ACC112 (cell line): ENCODE data around the gene NPRL2.

ENCODE experiments used
- H2AFZ ChIP-seq: fragments of 200-600 bp; sonication (generic); one replicate; pipeline ENCODE4 v1.6.0; 2017; ENCODE audit warnings: antibody characterized with exemption, low read length; ENCODE audit not compliant: unreplicated experiment
- H3K27ac ChIP-seq: fragments of 200-600 bp; sonication (generic); 2 replicates; pipeline ENCODE4 v1.5.1; 2014; ENCODE audit warnings: low read depth, mild to moderate bottlenecking, antibody characterized with exemption, low read length, moderate library complexity
- H3K27me3 ChIP-seq: fragments of 200-600 bp; sonication (generic); 2 replicates; pipeline ENCODE4 v1.6.1; 2014; ENCODE audit warnings: mild to moderate bottlenecking, antibody characterized with exemption, low read length, moderate library complexity, mixed read lengths; ENCODE audit not compliant: insufficient read depth
- H3K36me3 ChIP-seq: fragments of 200-600 bp; sonication (generic); 2 replicates; pipeline ENCODE4 v1.6.1; 2016; ENCODE audit warnings: mild to moderate bottlenecking, antibody characterized with exemption, low read length, moderate library complexity, mixed read lengths; ENCODE audit not compliant: insufficient read depth
- H3K4me1 ChIP-seq: fragments of 200-600 bp; sonication (generic); one replicate; pipeline ENCODE4 v1.6.1; 2016; ENCODE audit warnings: low read length, mixed read lengths; ENCODE audit not compliant: insufficient read depth, unreplicated experiment, control insufficient read depth
- H3K4me3 ChIP-seq: fragments of 200-600 bp; sonication (generic); 2 replicates; pipeline ENCODE4 v1.5.1; 2014; ENCODE audit warnings: mild to moderate bottlenecking, low read depth, low read length
- H3K79me2 ChIP-seq: fragments of 200-600 bp; sonication (generic); one replicate; pipeline ENCODE4 v1.6.0; 2016; ENCODE audit warnings: low read length; ENCODE audit not compliant: control insufficient read depth, unreplicated experiment, insufficient read depth

The NPRL2 gene

DNA sequence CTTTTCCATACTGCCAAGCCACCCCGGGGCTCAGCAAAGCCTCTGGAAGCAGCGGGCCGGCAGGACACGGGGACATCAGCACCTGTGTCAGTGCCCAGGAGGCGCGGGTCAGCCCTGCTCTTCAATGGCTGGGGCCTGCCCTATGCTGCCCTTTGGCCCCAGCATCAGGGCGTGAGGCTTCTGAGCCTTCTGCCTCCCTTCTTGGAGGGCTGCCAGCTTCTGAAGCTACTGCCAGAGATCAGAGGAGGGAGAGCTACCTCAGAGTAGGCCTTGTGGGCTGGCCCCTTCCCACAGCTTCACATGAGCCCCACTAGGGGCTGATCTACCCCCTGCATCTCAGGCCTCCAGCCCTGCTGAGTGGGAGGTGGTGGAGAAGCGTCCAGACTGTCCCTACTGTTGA lies 21.8 kb upstream of the NPRL2 start:
- H3K27ac ChIP-seq = no peak overlapping the region
- peaks cover 10% of the 10 kb centered on the region for H3K27me3 ChIP-seq
- H3K36me3 ChIP-seq = no peaks in the 10 kb centered on the region
- H3K4me3 ChIP-seq = no peak overlapping the region
- H2AFZ ChIP-seq = no peak overlapping the region
- no peaks in the 10 kb centered on the region for H3K79me2 ChIP-seq
- H3K4me1 ChIP-seq = no peaks in the 10 kb centered on the region

GRCh38 chr3:50371133-50371685 lies 20.6 kb upstream of the NPRL2 start:
- H3K79me2 ChIP-seq = no peaks in the 10 kb centered on the region
- H3K27ac ChIP-seq = no peak overlapping the region
- no peak overlapping the region for H2AFZ ChIP-seq
- no peak overlapping the region for H3K4me3 ChIP-seq
- no peaks in the 10 kb centered on the region for H3K36me3 ChIP-seq
- no peaks in the 10 kb centered on the region for H3K4me1 ChIP-seq
- peaks cover 12% of the 10 kb centered on the region for H3K27me3 ChIP-seq

- Histone ChIP-seq H2AFZ (no peak overlapping the region), H3K4me3 (no peak overlapping the region), H3K4me1 (no peaks in the 10 kb centered on the region), H3K36me3 (no peaks in the 10 kb centered on the region), H3K79me2 (no peaks in the 10 kb centered on the region), H3K27me3 (peaks cover 18% of the 10 kb centered on the region), H3K27ac (no peak overlapping the region)
These were observed 20.0 kb upstream of the NPRL2 start for GRCh38 chr3:50370594-50370993.

DNA sequence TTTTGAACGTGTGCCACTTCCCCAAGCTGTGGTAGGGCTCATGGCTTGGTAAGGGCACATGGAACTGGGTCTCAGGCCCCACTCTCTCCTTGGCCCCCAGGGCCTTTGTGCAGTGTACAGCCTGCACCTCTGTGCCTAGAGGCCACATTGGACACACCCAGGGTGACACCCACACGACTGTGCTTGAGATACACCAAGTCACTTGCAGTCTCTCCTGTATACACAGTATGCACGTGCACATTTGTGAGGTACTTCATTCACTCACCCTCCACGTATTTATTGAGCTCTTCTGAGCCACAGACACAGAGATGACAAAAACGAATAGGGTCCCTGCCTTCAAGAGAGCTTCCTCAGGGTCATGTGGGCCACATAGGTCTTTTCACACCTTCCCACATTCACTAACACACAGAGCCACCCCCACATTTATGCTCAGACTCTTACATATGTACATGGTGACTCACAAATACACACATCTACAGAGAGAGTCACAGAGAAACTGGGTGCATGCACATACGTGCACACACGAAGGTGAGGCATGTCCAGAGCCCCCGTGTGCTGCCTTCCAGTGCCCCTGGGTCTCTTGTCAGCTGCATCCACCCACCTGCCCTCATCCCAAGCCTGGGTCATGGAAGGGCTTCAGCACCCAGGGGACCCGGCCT lies 18.6 kb upstream of the NPRL2 start:
- H3K4me3 ChIP-seq = no peak overlapping the region
- H3K36me3 ChIP-seq = no peaks in the 10 kb centered on the region
- H3K27me3 ChIP-seq = peaks cover 19% of the 10 kb centered on the region
- no peak overlapping the region for H2AFZ ChIP-seq
- no peaks in the 10 kb centered on the region for H3K79me2 ChIP-seq
- H3K4me1 ChIP-seq = no peaks in the 10 kb centered on the region
- no peak overlapping the region for H3K27ac ChIP-seq

- Histone ChIP-seq H3K79me2 (no peaks in the 10 kb centered on the region), H3K36me3 (no peaks in the 10 kb centered on the region), H3K27ac (no peak overlapping the region), H3K4me3 (no peak overlapping the region), H2AFZ (no peak overlapping the region), H3K27me3 (peaks cover 11% of the 10 kb centered on the region), H3K4me1 (no peaks in the 10 kb centered on the region)
These were observed 15.3 kb upstream of the NPRL2 start for GRCh38 chr3:50365842-50366220.

- Histone ChIP-seq H3K27me3 (peaks cover 9% of the 10 kb centered on the region), H3K36me3 (no peaks in the 10 kb centered on the region), H3K4me3 (peak overlapping the region; percentile 73), H3K4me1 (no peaks in the 10 kb centered on the region), H2AFZ (peak overlapping the region; percentile 15), H3K27ac (no peak overlapping the region), H3K79me2 (no peaks in the 10 kb centered on the region)
These were observed 14.7 kb upstream of the NPRL2 start for GRCh38 chr3:50365080-50365841.

DNA sequence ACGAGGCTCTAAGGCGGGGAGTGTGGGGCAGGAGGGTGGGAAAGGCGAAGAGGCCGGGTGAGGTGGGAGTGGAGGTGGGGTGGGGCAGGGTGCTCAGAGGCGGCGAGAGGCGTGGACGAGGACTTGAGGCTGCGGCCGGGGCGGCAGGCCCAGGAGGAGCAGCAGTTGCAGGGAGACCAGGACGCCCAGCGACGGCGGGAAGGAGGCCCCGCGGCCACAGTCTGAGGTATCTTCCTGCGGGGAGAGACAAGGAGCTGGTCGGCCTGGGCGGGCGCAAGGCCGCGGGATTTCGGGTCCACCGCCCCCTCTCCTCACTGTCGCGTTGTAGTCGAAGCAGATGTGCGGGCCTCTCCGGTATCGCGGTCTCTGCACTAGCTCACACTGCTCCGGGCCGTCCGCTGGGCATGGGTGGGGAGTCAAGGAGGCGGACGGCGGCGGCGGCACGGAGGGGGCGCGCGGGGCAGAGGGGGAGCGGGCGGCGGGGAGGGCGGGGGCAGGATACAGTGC lies 14.1 kb upstream of the NPRL2 start:
- Histone ChIP-seq H3K36me3 (no peaks in the 10 kb centered on the region), H3K4me1 (no peaks in the 10 kb centered on the region), H3K79me2 (no peaks in the 10 kb centered on the region), H3K27me3 (peaks cover 9% of the 10 kb centered on the region), H3K4me3 (peak overlapping the region; percentile 73), H2AFZ (no peak overlapping the region), H3K27ac (no peak overlapping the region)

DNA sequence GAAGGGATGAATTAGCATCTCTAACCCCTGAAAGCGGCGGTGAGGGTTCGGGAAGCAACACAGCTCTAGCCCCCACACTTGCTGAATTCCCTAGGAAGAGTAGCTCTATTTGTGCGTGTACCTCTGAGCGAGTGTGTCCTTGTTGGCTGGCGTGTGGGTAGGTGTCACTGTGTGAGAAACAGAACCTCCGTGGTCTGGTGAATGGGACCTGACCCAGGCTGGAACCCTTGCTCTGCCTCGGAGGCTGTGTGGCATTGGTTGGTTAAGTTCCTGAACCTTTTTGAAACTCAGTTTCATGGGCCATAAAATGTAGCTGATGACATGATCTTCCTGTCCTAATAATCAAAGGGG lies 9.2 kb upstream of the NPRL2 start:
- no peaks in the 10 kb centered on the region for H3K27me3 ChIP-seq
- no peaks in the 10 kb centered on the region for H3K36me3 ChIP-seq
- H3K4me3 ChIP-seq = peak overlapping the region; percentile 88
- H2AFZ ChIP-seq = peak overlapping the region; percentile 85
- peaks cover 45% of the 10 kb centered on the region for H3K79me2 ChIP-seq
- H3K4me1 ChIP-seq = peaks cover 27% of the 10 kb centered on the region
- H3K27ac ChIP-seq = no peak overlapping the region

DNA sequence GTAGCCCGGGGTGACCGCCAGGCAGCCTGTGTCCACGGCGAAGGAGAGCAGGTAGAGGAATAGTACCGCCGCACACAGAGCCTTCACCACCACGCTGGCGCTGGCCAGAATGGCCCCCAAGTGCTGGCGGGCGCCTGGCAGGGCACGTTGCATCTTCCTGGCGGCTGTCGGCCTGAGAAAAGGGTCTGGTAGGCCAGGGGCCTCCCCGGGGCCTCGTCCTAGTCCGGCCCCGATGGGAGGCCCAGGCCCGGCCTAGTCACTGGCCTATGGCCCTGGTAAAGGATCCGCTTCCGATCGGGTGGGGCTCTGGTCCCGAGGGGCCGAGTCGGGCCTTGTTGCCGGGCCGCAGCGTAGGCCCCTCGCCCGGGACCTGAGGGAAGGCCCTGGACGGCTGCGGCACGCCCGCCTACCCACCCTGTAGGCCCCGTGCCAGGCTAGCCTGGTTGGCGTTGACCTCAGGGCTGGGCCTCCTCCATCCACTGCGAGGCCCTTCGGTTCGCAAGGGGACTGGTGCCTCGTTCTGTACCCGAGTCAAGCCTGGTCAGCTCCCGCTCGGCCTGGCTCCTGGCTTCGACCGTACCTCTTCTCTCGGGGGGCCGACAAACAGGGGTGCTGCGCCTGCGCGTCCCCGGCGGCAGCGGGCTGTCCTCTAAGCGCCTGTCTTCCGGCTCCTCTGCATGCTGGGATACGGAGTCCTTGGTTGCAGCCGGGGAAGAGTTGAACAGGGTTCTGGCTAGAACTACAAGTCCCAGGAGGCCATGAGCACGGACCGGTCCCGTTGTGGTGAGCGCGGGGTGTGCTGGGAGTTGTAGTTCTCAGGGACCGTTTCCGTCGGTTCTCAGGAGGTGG lies 8.6 kb upstream of the NPRL2 start, which contains the start of gene TMEM115:
TSS of gene TMEM115 (minus strand) at position 611 of the 849 bp plus-strand sequence. CDS start at position 153, 458 bp downstream.
- H3K36me3 ChIP-seq = no peaks in the 10 kb centered on the region
- peak within 1 kb of the TSS; percentile 69 for H3K27ac ChIP-seq
- peaks cover 50% of the 10 kb centered on the region for H3K79me2 ChIP-seq
- peak within 1 kb of the TSS; percentile 88 for H3K4me3 ChIP-seq
- H2AFZ ChIP-seq = peak within 1 kb of the TSS; percentile 85
- H3K27me3 ChIP-seq = no peaks in the 10 kb centered on the region
- peaks cover 27% of the 10 kb centered on the region for H3K4me1 ChIP-seq

DNA sequence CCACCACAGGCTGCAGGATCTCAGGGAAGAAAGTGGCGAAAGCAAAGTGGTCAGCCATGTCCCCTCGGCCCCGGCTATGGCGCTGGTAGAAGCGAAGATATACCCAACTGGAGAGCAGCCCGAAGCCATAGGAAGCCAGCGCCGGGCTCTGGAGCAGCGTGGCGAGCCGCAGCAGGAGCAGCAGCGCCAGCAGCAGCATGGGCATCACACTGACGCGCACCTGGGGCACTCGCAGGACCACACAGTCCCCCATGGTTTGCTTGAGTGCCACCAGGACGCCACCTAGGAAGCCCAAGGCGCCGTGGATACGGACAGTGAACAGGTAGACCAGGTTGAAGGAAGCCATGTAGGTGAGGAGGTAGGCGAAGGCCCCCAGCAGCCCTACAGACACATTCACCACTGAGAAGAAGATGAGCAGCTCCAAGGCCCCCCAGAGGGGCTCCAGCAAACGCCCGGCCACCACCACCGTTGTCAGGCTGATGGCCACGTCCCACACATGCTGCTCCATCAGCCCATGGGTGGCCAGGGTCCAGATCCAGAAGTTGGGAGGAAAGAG lies 7.9 kb upstream of the NPRL2 start:
- peaks cover 27% of the 10 kb centered on the region for H3K4me1 ChIP-seq
- no peaks in the 10 kb centered on the region for H3K36me3 ChIP-seq
- H3K79me2 ChIP-seq = peaks cover 53% of the 10 kb centered on the region
- no peak overlapping the region for H2AFZ ChIP-seq
- H3K27ac ChIP-seq = peak overlapping the region; percentile 69; the same call in 1 of the 2 replicates
- no peaks in the 10 kb centered on the region for H3K27me3 ChIP-seq
- peak overlapping the region; percentile 88 for H3K4me3 ChIP-seq
